AG10803 (cell line): Measurements from ENCODE around the gene THSD7A.

Source experiments
- DNase-seq: peaks from one replicate; pipeline ENCODE4 v3.0.0; 2010; ENCODE audit warnings: low read depth
- H3K4me3 ChIP-seq: 2 replicates; pipeline ENCODE4 v1.5.1; 2011; ENCODE audit warnings: mild to moderate bottlenecking, low read length, control low read depth
- CTCF ChIP-seq: conservative IDR thresholded peaks from 2 replicates; pipeline ENCODE4 v1.5.1; 2011; ENCODE audit warnings: mild to moderate bottlenecking, low read length, control low read depth, inconsistent platforms

THSD7A gene

GRCh38 chr7:11625669-11626068 lies 206.3 kb downstream of the THSD7A start:
- DNase-seq = no peak
- H3K4me3 ChIP-seq = no peak overlapping the region
- no peak for TF ChIP-seq CTCF

- DNase-seq = no peak
- no peak for TF ChIP-seq CTCF
- no peak overlapping the region for H3K4me3 ChIP-seq
Observed at GRCh38 chr7:11623093-11623678, 208.8 kb downstream of the THSD7A start.

DNA sequence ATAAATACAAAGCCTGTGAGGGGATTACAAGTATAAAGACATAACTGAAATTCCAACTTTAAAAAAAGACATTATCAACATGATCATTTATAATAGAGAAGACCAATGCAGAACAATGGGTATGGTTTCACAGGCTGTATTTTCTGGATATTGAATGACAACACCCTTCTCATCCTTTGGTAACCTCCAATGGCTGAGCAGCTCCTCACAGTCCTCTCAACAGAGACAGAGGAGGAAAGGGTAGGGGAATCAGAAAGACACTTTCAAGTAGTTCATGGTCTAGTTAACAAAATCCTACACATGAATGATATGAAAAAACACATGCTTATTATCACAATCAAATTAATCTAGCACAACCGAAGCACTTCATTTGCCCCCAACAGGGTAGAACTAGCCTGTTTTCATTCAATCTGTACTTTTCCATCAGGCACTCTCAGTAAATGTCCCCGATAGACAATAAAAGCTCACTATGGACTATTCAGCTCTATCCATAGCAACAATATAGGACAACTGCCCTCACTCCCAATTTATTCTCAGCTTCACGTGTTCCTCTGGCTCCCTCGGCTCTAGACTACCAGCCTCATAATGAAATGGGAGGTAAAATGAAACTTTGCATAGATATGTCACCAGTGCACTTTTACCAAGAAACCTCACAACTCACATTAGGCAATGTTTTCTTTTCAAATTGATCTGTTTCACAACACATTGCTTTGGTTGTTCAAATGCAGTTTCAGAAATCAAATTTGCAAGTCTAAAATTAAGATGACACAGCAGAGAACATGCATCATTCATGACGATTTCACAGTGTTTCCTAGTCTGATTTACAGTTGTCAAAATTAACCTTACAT lies 211.4 kb downstream of the THSD7A start:
- no peak for TF ChIP-seq CTCF
- no peak overlapping the region for H3K4me3 ChIP-seq
- DNase-seq = no peak

DNA sequence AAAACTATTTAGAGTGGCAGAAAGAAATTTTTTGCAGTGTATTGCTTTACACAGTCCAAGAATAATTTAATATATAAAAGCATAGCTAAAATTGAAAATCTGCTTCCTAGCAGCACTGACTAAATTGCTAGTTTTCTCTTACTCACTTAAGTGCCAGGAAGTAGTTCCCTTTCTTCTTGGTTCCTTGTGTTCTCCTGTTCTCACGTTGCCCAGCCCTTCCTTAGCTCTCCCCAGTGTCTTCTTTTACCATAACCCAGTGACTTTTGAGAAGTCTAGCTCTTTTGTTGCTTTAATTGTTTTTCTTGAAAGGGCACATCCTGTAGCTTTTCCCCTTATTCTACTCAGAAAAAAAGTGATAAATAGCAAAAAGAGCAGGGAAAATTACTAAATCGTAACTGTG lies 215.5 kb downstream of the THSD7A start:
- DNase-seq = no peak
- no peak overlapping the region for H3K4me3 ChIP-seq
- no peak for TF ChIP-seq CTCF

- no peak for TF ChIP-seq CTCF
- DNase-seq = no peak
- H3K4me3 ChIP-seq = no peak overlapping the region
Observed at GRCh38 chr7:11615174-11615573, 216.8 kb downstream of the THSD7A start.

- TF ChIP-seq CTCF = no peak
- no peak for DNase-seq
- no peak overlapping the region for H3K4me3 ChIP-seq
Observed at GRCh38 chr7:11613292-11613930, 218.6 kb downstream of the THSD7A start.

DNA sequence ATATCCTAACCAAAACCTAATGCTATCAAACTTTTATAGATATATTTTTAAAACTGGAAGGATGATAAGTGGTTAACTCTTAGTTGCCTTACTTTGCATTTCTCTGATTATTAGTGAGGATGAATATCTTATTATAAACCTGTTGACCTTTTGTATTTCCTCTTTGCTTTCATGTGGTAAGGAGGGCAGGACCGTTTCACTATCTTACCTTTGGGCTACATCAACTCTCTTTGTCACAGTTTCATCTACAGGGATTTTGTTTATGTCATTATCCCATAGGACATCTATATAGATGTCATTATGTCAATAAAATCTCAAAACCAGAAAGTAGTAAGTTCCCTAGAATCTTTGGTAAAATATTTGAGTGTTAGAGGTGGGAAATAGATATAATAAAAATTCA lies 219.3 kb downstream of the THSD7A start:
- TF ChIP-seq CTCF = no peak
- no peak overlapping the region for H3K4me3 ChIP-seq
- DNase-seq = no peak
